ACC112 (cell line): ENCODE data around the gene CCDC38.

ENCODE experiments used
- H2AFZ ChIP-seq: fragments of 200-600 bp; sonication (generic); one replicate; pipeline ENCODE4 v1.6.0; 2017; ENCODE audit warnings: antibody characterized with exemption, low read length; ENCODE audit not compliant: unreplicated experiment
- H3K27ac ChIP-seq: fragments of 200-600 bp; sonication (generic); 2 replicates; pipeline ENCODE4 v1.5.1; 2014; ENCODE audit warnings: low read depth, mild to moderate bottlenecking, antibody characterized with exemption, low read length, moderate library complexity
- H3K27me3 ChIP-seq: fragments of 200-600 bp; sonication (generic); 2 replicates; pipeline ENCODE4 v1.6.1; 2014; ENCODE audit warnings: mild to moderate bottlenecking, antibody characterized with exemption, low read length, moderate library complexity, mixed read lengths; ENCODE audit not compliant: insufficient read depth
- H3K36me3 ChIP-seq: fragments of 200-600 bp; sonication (generic); 2 replicates; pipeline ENCODE4 v1.6.1; 2016; ENCODE audit warnings: mild to moderate bottlenecking, antibody characterized with exemption, low read length, moderate library complexity, mixed read lengths; ENCODE audit not compliant: insufficient read depth
- H3K4me1 ChIP-seq: fragments of 200-600 bp; sonication (generic); one replicate; pipeline ENCODE4 v1.6.1; 2016; ENCODE audit warnings: low read length, mixed read lengths; ENCODE audit not compliant: insufficient read depth, unreplicated experiment, control insufficient read depth
- H3K4me3 ChIP-seq: fragments of 200-600 bp; sonication (generic); 2 replicates; pipeline ENCODE4 v1.5.1; 2014; ENCODE audit warnings: mild to moderate bottlenecking, low read depth, low read length
- H3K79me2 ChIP-seq: fragments of 200-600 bp; sonication (generic); one replicate; pipeline ENCODE4 v1.6.0; 2016; ENCODE audit warnings: low read length; ENCODE audit not compliant: control insufficient read depth, unreplicated experiment, insufficient read depth

Gene CCDC38

GRCh38 chr12:95836630-95837239 lies 105.7 kb downstream of the CCDC38 start:
- peaks cover 14% of the 10 kb centered on the region for H3K27me3 ChIP-seq
- H3K79me2 ChIP-seq = no peaks in the 10 kb centered on the region
- peaks cover 19% of the 10 kb centered on the region for H3K4me1 ChIP-seq
- H2AFZ ChIP-seq = no peak overlapping the region
- peak overlapping the region; percentile 13; the same call in 1 of the 2 replicates for H3K27ac ChIP-seq
- peak overlapping the region; percentile 17 for H3K4me3 ChIP-seq
- H3K36me3 ChIP-seq = no peaks in the 10 kb centered on the region

- Histone ChIP-seq H3K27ac (peak overlapping the region; percentile 13; the same call in 1 of the 2 replicates), H2AFZ (no peak overlapping the region), H3K4me3 (peak overlapping the region; percentile 17), H3K27me3 (peaks cover 19% of the 10 kb centered on the region), H3K79me2 (no peaks in the 10 kb centered on the region), H3K4me1 (peaks cover 19% of the 10 kb centered on the region), H3K36me3 (no peaks in the 10 kb centered on the region)
Measured at GRCh38 chr12:95836185-95836609, 106.2 kb downstream of the CCDC38 start.

GRCh38 chr12:95834572-95834971 lies 107.8 kb downstream of the CCDC38 start:
- Histone ChIP-seq H3K4me1 (peaks cover 19% of the 10 kb centered on the region), H3K4me3 (no peak overlapping the region), H3K27ac (no peak overlapping the region), H2AFZ (no peak overlapping the region), H3K27me3 (peaks cover 34% of the 10 kb centered on the region), H3K36me3 (no peaks in the 10 kb centered on the region), H3K79me2 (no peaks in the 10 kb centered on the region)

GRCh38 chr12:95830335-95831089 lies 111.9 kb downstream of the CCDC38 start:
- Histone ChIP-seq H2AFZ (no peak overlapping the region), H3K79me2 (no peaks in the 10 kb centered on the region), H3K4me3 (no peak overlapping the region), H3K36me3 (no peaks in the 10 kb centered on the region), H3K27ac (no peak overlapping the region), H3K4me1 (no peaks in the 10 kb centered on the region), H3K27me3 (peaks cover 44% of the 10 kb centered on the region)

GRCh38 chr12:95829395-95829794 lies 113.0 kb downstream of the CCDC38 start:
- H3K4me3 ChIP-seq = no peak overlapping the region
- no peaks in the 10 kb centered on the region for H3K79me2 ChIP-seq
- H3K36me3 ChIP-seq = no peaks in the 10 kb centered on the region
- H3K27ac ChIP-seq = no peak overlapping the region
- H3K27me3 ChIP-seq = peaks cover 44% of the 10 kb centered on the region
- no peaks in the 10 kb centered on the region for H3K4me1 ChIP-seq
- H2AFZ ChIP-seq = no peak overlapping the region

- H3K4me3 ChIP-seq = no peak overlapping the region
- no peak overlapping the region for H3K27ac ChIP-seq
- H3K27me3 ChIP-seq = peaks cover 14% of the 10 kb centered on the region
- H3K4me1 ChIP-seq = no peaks in the 10 kb centered on the region
- no peak overlapping the region for H2AFZ ChIP-seq
- no peaks in the 10 kb centered on the region for H3K79me2 ChIP-seq
- no peaks in the 10 kb centered on the region for H3K36me3 ChIP-seq
Measured at GRCh38 chr12:95820096-95820703, 122.2 kb downstream of the CCDC38 start.
